GM21529 (cell line): ENCODE data around the gene BMPR1B.

Source experiments
- ATAC-seq: cut with Tn5 transposase; IDR thresholded peaks from one replicate; pipeline ENCODE4 v1.9.1; 2021; ENCODE audit not compliant: unreplicated experiment

BMPR1B gene

DNA sequence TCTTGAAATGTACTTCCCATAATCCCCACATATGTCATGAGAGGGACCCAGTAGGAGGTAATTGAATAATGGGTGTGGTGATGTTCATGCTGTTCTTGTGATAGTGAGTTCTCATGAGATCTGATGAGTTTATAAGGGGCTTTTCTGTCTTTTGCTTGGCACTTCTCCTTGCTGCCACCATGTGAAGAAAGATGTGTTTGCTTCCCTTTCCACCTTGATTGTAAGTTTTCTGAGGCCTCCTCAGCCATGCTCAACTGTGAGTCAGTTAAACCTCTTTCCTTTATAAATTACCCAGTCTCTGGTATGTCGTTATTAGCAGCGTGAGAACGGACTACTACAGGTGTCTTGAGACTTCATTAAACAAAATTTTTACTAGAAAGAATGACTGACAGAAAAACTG is 323.2 kb downstream of the BMPR1B start:
- no peak for ATAC-seq

DNA sequence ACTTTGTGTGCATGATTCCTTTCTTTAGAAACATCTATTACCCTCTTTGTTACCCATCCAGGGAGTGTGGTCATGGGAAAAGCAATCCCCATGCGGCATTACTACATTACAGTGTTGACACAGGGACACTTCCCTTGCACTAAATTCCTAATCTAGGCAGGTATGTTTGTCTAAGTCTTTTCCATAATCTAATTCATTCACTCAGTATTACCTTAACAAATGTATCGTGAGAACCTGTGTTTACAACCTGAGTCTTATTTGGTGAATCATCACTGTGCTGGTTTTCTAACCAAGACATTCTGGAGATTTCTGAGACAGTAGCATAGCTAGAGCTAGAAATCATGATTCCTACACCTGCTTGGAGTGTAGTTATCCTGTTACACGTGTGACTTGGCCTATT is 326.8 kb downstream of the BMPR1B start:
- ATAC-seq: no peak

DNA sequence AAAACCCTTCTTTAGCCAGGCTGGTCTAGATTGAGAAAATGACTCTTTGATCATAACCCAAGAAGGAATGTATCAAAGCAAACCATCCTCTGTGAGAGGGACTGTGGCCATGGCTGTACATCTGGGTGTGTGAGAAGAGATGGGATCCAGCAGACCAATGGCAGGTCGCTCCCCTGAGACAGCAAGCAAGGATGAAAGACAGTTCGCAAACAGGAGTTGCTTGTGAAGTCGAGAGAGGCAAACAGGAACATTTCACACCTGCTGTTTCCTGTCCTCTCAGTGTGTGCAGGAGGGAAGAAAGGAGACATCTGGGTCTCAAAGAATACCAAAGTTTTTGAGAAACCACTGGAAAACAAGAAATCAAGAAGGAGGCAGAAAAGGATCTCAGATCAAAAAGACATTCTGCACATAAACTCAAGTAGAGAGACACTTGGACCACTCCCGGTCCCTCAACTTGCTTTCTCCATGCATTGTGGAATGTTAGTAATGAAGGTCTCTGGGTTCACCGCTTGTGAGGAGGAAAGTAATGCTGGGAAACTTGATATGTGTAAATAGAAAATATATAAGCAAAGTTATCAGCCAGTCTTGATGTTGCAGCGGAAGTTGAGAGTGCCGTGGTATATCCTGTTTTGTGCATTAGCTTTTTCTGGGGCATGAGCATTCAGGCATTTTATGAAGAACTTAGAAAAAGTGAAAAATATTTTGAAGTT is 327.5 kb downstream of the BMPR1B start:
- no peak for ATAC-seq

DNA sequence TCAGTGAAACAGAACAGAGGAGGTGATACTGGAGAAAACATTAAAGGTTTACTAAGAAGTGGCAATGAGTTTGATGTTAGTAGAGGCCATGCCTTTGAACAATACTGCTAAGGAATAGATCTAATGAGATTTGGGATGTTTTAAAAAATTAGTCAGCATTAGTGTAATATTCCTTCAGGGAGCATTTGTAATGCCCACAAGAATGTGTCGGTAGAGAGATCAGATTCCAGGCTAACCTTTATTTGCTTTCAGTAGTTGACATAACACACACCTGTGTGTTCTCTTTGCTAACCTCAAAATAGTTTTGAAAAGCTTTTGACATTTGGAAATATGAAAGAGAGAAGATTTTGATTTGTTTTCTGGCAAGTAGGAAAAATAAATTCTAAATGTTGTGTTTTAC is 328.8 kb downstream of the BMPR1B start:
- no peak for ATAC-seq

DNA sequence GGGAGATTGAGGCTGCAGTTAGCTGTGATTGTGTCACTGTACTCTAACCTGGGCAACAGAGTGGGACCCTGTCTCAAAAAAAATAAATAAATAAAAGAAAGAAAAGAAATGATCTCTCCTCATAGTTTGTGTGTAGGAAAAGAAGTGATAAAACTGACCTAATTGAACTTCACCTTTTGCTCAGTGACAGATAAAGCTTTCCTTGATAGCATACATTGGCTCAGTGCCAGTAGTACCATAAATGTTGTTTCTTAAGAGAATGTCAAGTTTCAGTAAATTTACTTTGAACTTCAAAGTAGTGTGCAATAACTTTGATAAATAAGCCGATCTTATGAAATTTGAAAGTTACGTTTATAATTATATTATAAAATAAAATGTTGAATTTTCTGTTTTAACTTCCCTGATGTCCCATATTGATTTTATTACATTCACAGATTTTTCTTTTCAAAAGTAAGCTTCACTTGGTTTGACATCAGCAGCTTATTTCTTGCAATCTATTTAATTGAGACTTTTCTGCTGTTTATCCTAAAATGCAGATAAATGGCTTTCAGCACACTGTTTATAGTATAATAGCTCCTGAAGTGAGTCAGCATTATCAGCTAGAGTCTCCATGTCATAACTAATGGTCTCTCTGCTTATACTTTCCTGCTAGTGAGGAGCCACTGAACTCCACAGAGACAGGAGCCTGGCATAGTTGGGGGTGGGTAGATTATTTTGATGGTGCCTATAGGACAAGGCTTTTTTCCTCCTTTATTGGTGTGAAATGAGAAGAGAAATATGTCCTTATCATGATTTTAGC is 330.1 kb downstream of the BMPR1B start:
- ATAC-seq: no peak

DNA sequence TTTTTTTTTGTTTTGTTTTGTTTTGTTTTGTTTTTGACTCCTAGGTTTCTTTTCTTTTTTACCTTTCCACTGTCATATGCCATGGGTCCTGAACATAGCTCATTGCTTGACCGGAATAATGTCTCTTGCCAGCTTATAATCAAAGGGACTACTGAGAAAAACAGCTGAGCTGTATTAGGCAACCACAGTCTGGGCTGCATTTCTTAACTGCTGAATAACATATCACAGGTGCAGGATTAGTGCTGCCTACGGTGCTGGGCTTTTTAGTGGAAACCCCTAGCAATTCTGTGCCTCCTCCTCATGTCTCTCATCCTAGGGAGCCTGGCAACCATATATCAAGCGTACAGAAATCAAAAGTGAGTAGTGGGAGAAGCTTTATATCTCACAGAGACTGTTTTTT is 333.5 kb downstream of the BMPR1B start:
- no peak for ATAC-seq

DNA sequence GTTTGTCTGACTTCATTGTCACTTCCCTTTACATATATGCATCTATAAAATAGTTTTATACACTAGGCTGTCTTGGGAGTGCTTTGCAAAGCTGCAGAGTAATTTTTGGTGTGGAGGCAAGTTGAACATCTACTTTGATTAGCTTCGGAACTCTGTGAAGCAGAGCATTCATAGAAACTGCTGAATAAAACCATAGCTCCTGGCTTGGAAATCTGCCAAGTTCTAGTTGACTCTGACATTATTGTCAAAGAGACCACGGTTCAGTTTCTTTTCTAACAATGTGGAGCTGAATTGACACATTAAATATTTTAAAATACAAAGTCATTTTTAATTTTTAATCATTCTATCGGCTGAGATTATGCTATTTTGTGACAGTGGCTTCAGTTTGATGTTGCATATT is 335.0 kb downstream of the BMPR1B start:
- no peak for ATAC-seq

DNA sequence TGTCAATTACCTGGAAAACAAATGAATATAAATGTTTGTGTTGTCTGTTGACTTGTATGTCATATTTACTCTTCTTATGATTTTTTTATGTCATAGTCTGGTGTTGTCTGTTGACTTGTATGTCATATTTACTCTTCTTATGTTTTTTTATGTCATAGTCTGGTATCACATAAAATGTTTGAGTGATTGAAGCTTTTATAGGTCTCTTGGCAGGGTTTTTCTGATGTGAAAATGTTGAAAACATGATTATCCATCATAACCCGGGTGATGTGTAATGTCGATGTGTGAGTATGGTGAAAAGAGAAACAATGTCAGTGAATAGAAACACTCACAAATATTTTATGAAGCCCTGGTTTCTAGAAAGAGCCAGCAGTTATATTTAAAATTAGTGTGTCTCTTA is 335.7 kb downstream of the BMPR1B start:
- no peak for ATAC-seq

DNA sequence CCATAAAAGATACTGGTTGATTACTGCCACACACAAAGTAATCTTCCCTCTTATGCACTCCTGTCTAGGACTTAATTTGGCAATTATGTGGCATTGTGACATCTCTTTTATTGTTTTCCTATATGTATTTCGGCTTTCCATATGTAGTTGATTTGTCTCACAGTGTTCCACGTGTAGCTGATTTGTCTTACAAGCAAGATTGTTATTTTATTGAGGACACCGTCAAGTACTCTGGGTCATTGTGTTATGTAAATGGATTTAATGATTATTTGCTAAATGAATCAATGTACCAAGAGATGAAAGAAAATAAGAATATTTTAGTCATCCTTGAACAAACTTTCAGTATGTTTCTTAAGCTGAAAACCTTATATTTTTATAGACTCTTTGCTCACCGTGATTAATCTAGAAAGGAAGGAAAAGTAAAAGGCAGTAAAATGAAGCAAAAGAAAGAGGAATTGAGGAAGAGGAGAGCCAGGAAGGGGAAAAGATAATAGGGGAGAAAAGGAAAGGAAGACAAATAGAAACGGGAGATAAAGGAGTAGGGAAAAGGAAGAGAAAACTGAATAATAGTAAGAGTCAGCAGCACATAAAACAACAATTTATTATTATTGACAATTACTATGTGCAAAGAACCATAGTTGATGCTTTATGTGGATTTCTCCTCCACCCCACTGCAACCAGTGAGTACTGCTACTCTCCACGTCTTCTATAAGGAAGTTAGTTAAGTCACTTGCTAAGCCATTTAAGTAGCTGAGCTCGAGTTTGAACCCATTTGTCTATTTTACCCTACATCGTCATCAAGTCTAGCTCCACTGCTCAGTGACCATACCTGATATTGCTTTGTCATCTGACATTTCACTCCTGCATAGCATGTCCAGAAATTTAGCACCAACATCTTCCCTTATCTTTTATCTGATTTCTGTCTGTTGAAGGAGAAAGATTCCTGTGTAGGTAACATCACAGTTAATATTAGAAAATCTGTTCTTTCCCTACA is 336.5 kb downstream of the BMPR1B start:
- ATAC-seq: no peak

DNA sequence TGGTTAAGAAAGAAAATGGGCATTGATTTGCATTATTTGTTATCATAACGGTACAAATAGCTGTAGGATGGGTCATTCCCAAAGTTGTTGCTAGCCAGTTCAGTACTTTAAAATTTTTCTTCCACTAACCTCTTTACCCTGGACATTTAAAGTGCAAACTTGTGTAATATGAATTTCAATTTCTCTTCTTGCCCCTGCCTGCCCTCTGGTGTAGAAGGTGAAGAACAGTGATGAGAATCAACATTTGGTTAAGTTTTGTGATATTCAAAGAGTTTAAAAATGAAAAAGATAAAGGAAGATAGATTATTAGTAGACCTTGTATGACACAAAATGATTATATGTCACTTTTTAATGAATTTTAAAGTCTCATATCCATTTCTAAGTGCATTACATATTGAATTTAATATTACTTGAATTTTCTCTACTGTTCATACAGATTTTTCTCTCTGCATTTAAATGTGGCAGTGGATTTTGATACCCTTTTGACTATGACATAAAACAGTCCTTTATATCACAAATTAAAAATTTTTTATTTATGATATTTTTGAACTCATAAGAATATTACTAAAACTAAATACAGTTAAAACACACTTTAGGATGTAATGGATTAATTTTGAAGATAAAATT is 337.7 kb downstream of the BMPR1B start:
- no peak for ATAC-seq

DNA sequence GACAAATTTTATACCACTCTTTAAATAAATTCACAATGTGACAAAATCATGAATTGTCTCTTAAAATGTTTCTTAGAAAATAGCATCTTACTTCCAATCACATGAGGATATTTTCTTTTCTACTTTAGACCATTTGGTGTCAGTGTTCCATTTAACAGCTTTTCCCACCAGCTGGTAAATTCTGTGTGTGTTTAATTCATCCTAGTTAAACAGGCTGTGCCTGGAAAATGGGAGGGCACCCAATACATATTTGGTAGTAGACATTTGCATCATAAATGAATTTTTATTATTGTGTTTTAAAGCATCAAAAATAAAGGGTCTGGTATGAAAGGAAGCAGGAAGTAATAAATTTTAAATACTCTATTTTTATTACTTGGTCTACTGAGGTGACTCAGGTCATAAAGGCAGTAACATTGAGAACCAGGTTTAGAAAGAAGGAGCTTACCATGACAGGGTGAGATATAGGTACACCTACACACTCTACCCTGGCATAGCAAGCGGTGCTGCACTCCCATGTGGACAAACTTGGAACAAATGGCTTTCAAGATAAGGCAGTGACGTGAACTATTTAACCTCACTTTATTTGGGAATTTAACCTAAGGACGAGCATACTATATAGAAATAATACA is 344.5 kb downstream of the BMPR1B start:
- ATAC-seq: no peak

DNA sequence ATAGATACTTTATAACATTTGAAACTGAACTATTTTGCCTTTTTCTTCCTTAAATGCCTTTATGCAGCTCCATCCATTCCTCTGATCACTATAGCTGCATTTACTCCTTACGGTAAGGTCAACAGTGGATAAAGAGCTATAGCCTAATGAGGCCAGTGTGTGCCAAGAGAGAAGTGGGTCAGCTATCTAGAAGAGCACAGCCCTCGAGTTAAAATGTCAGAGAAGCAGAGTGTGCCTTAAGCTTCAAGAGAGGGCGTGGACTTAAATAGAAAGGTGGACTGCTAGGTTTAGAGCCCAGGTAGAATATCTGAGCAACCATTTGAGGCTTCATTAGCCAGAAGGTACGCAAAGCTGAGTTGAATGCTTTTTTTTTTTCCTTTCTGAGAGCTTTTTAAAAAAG is 347.4 kb downstream of the BMPR1B start:
- no peak for ATAC-seq

DNA sequence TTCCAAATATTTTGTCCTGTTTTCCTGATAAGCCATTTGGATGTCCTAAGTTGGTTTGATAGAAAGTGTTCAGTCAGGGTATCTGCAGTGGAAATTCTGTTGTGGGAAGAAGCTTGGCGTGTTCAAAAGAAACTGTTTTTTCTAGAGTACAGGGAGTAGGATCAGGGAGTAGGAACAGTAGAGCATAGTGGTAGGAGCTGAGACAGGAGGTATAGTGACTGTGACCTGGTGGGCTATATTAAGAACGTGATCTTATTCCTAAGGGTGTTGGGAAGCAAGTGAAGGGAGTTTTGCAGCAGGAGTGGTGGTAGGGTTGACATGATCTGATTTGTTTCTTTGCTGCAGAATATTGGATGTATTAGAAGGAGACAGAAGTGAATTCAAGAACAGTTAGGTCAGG is 348.2 kb downstream of the BMPR1B start:
- no peak for ATAC-seq

DNA sequence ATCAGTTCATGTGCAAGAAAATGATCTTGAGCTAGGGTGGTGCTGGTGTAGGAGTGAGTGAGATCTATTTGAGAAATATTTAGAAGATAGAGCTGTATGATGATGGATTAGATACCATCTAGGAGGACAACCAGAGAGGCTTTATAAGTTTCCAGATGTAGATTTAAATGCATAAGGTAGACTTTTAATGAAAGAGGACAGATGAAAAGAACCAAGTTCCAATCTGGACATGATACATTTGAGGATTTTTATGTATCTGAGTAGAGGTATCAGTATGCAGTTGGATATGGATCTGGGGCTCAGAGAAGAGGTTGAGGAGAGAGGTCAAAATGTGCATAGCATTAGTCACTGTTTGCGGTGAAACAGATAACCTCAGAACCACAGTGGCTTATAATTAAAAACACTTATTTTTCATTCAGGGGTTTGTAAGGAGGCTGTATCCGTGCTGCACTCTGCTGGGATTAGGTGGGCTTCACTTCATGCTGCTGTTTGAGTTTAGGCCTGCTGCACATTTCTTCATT is 348.7 kb downstream of the BMPR1B start:
- no peak for ATAC-seq

DNA sequence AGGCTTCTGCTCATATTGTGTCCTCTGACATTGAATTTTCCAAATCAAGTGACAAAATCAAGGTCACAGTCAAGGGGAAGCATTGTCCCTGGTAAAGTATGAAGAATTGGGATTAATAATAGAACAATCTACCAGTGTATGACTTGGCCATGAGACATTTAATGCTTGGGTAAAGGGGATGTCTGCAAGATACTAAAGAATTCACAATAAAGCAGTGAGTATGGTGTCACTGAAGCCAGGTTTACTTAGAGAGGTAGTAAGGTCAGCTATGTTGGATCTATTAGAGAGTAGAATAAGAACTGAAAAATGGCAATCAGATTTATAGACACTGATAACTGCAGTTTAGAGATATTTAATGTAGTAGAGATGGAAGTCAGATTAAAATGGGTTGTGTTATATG is 349.2 kb downstream of the BMPR1B start:
- no peak for ATAC-seq

DNA sequence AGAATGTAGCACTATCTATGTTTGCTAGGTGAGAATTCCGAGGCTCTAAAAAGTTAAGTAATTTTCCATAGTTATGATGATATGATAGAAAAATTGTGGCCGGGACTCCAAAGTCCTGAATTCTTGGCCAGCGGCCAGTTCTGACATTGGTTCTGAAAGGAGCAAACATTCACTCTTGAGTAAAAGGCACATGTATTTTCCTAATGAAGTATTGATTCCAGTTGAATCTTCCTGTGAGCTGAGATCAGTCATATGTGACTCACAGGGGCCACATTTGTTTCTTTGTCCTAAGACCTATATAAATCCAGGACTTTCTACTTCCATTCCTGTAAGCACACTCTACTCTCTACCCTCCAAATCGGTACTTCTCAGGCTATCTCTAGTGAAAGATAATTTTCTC is 349.9 kb downstream of the BMPR1B start:
- ATAC-seq: no peak

DNA sequence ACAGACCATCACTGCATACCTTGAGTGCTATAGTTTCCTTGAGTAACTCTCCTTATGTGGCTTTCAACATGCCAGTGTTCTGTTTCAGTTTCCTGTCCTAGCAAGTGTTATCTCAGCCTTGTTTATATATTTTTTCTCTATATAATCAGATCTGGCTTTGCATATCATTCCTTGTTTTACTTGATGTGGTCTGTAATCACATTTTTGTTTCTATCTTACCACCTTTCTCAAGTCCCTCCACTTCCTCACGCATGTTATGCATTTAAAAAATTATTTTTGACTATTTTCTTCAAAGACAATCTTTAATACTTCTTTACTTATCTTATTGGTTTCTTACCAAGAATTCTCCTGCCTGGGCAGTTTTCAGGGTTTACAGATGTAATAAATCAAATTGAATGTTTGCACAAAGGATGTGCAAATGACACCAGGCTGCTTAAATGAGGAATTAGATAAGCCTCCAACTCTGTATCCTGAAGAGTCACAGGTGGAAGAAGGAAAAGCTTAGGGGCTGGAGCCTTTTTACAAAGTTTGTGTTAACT is 351.2 kb downstream of the BMPR1B start:
- ATAC-seq: no peak

DNA sequence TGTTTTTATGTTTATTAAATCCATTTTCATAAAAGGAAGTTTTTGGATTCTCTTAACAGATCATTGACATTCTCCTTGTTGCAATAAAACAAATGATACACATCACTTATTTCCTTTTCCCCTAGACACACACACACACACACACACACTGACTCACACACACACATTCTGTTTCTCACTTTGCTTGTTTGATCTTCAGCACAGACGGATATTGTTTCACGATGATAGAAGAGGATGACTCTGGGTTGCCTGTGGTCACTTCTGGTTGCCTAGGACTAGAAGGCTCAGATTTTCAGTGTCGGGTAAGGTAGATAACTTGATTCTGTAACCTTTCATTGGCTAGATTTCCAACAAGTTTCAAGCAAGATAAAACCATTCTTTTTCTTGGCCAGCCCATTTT is 356.8 kb downstream of the BMPR1B start:
- no peak for ATAC-seq

DNA sequence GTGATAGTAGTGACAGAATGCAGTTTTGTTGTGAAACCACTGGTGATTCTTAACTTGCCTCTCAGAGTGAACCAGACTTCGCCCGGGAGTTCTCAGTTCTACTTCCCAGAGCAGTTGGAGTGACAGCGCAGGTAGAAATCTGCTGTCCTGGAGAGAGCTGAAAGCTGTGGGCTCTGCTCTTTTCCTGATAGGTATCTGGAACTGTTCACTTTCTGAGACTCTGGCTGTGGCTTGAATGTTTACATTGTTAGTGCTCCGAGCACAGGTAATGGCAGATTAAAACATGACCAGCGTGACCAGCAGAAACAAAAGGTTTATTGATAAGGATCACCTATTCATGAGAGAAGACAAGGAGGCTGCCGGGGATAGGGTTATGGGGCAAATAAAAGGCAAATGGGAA is 360.7 kb downstream of the BMPR1B start:
- ATAC-seq: no peak

DNA sequence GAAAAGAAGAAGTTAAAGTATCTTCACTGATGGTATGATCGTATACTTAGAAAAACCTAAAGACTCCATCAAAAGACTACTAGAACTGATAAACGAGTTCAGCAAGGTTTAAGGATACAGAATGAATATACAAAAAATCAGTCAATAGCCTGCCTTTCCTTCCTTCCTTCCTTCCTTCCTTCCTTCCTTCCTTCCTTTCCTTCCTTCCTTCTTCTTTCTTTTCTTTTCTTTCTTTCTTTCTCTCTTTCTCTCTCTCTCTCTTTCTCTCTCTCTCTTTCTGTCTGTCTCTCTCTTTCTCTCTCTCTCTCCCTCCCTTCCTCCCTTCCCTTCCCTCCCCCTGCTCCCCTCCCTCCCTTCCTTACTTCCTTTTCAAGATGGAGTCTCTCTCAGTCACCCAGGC is 362.7 kb downstream of the BMPR1B start:
- ATAC-seq: no peak
